K562 (cell line): ENCODE data around the gene TPGS1. TPM values are rescaled to one million over a fixed set of nuclear protein-coding genes. Genes with fewer than 3 reads are reported as not detected.

Experiments used
- ATAC-seq: fragments of 200-7000 bp; cut with Tn5 transposase; 3 replicates; pipeline ENCODE4 v1.9.1; 2020; ENCODE audit warnings: moderate library complexity
- BruUV-seq: library from RNA; stranded (reverse); fragments of 400-500 nt; replicated peaks from 2 replicates; lab custom pipeline; 2021; lab: Mats Ljungman, UMichigan
- CTCF ChIA-PET: fragments of 300-600 bp; formaldehyde crosslinking; extraction: SDS; loops from one replicate; lab custom pipeline; 2021; ENCODE audit warnings: low intra/inter-chr PET ratio; lab: Yijun Ruan, JAX
- POLR2A ChIA-PET: fragments of 300-600, 350-650 bp; sonication (Branson Sonifier 250); formaldehyde crosslinking; extraction: SDS; loops from one replicate; lab custom pipeline; 2021; ENCODE audit warnings: antibody characterized with exemption, inconsistent platforms; lab: Yijun Ruan, JAX
- DNase-seq, 4 experiments: peaks; one replicate each; pipeline versions ENCODE4 v3.0.0 to v3.0.0-alpha.2; 2011 to 2018; ENCODE audit warnings: low spot score in 3 of 4, mixed read lengths in 3 of 4; ENCODE audit errors: extremely low read depth in 1 of 4
- FAIRE-seq: peaks from 2 replicates; lab custom pipeline; 2011; peaks lifted over from hg19 to GRCh38; lab: Jason Lieb, UNC
- H2AFZ ChIP-seq: 2 replicates; pipeline ENCODE4 v1.6.0; 2011; ENCODE audit warnings: low read depth, low read length, control low read depth, inconsistent platforms
- H3K27ac ChIP-seq: fragments of 200-600 bp; 3 replicates; pipeline ENCODE4 v1.8.0; 2011; ENCODE audit warnings: low read depth, mild to moderate bottlenecking, control low read depth, inconsistent platforms, low read length, moderate library complexity, mixed read lengths; ENCODE audit errors: extremely low read depth
- H3K27me3 ChIP-seq, 2 experiments: fragments of 300-600 bp in 1 of 2; 2 replicates in 1 of 2; 3 replicates in 1 of 2; pipeline versions ENCODE4 v1.6.0 to v1.8.0; 2011; ENCODE audit warnings: inconsistent platforms in 2 of 2, low read length in 2 of 2, mild to moderate bottlenecking in 1 of 2, mixed read lengths in 1 of 2, moderate library complexity in 1 of 2; ENCODE audit not compliant: control insufficient read depth in 2 of 2, insufficient read depth in 2 of 2
- H3K36me3 ChIP-seq: fragments of 300-600 bp; 3 replicates; pipeline ENCODE4 v1.8.0; 2011; ENCODE audit warnings: mild to moderate bottlenecking, low read length, inconsistent platforms; ENCODE audit not compliant: control insufficient read depth, insufficient read depth
- H3K4me1 ChIP-seq, 2 experiments: fragments of 200-600 bp in 1 of 2; replicated peaks in 1 of 2; 2 replicates in 1 of 2; 3 replicates in 1 of 2; pipeline versions ENCODE4 v1.5.1 to v1.8.0; 2011; ENCODE audit warnings: inconsistent platforms in 2 of 2, low read length in 2 of 2, mild to moderate bottlenecking in 1 of 2, mixed read lengths in 1 of 2, moderate library complexity in 1 of 2; ENCODE audit not compliant: control insufficient read depth in 2 of 2, insufficient read depth in 2 of 2
- H3K4me2 ChIP-seq: 2 replicates; pipeline ENCODE4 v1.6.1; 2011; ENCODE audit warnings: low read length, control low read depth, inconsistent platforms, mixed read lengths; ENCODE audit not compliant: insufficient read depth
- H3K4me3 ChIP-seq: fragments of 200-600 bp; sonication (generic), shearing (Covaris generic); 2 replicates; pipeline ENCODE4 v1.5.1; 2016; ENCODE audit warnings: control low read depth, inconsistent platforms
- H3K79me2 ChIP-seq: fragments of 200-600 bp; 3 replicates; pipeline ENCODE4 v1.8.0; 2011; ENCODE audit warnings: low read length, inconsistent platforms; ENCODE audit not compliant: control insufficient read depth, insufficient read depth
- H3K9ac ChIP-seq, 2 experiments: 2 replicates each; pipeline versions ENCODE4 v1.6.0 to v1.6.1; 2011; ENCODE audit warnings: low read depth in 2 of 2, low read length in 2 of 2, control low read depth in 1 of 2, inconsistent platforms in 1 of 2, mild to moderate bottlenecking in 1 of 2, mixed read lengths in 1 of 2; ENCODE audit not compliant: insufficient read depth in 1 of 2
- H3K9me1 ChIP-seq: one replicate; pipeline ENCODE4 v1.6.0; 2011; ENCODE audit warnings: inconsistent platforms, mild to moderate bottlenecking, low read length, moderate library complexity; ENCODE audit not compliant: control insufficient read depth, insufficient read depth
- H3K9me3 ChIP-seq: replicated peaks from 2 replicates; pipeline ENCODE4 v1.5.1; 2011; ENCODE audit warnings: low read depth, low read length, inconsistent platforms; ENCODE audit not compliant: control insufficient read depth, insufficient read depth
- H4K20me1 ChIP-seq: replicated peaks from 2 replicates; pipeline ENCODE4 v1.6.1; 2011; ENCODE audit warnings: low read length, inconsistent platforms, mixed read lengths; ENCODE audit not compliant: control insufficient read depth, insufficient read depth
- ATF4 ChIP-seq: fragments of 450-650 bp; formaldehyde crosslinking; IDR thresholded peaks from 2 replicates; pipeline ENCODE4 v1.4.0; 2022; ENCODE audit warnings: mild to moderate bottlenecking, moderate library complexity
- BCLAF1 ChIP-seq, 2 experiments: fragments of 450-650 bp in 1 of 2; IDR thresholded peaks; 2 replicates each; pipeline ENCODE4 v1.6.1; 2011 to 2017; ENCODE audit warnings: low read depth in 2 of 2, antibody characterized with exemption in 1 of 2, borderline replicate concordance in 1 of 2, low read length in 1 of 2, mild to moderate bottlenecking in 1 of 2, mixed read lengths in 1 of 2; ENCODE audit not compliant: control insufficient read depth in 1 of 2
- CREBBP ChIP-seq: IDR thresholded peaks from one replicate; pipeline ENCODE4 v1.6.1; 2012; ENCODE audit warnings: low read depth, mild to moderate bottlenecking, control low read depth, inconsistent platforms, low read length
- GTF2A2 ChIP-seq: IDR thresholded peaks from 2 replicates; pipeline ENCODE4 v1.6.1; 2016; ENCODE audit warnings: mild to moderate bottlenecking, missing genetic modification characterization, missing compliant biosample characterization
- KDM1A ChIP-seq, 2 experiments: fragments of 450-650 bp; IDR thresholded peaks; 2 replicates each; pipeline ENCODE4 v1.6.1; 2016; ENCODE audit warnings: mild to moderate bottlenecking in 2 of 2
- POLR2A ChIP-seq: fragments of 450-650 bp; conservative IDR thresholded peaks from 2 replicates; pipeline ENCODE4 v1.6.1; 2016
- PTBP1 ChIP-seq: fragments of 200-400 bp; formaldehyde crosslinking; IDR thresholded peaks from 2 replicates; pipeline ENCODE4 v1.6.1; 2017; ENCODE audit warnings: low read depth, low read length
- PTRF ChIP-seq: fragments of 450-650 bp; IDR thresholded peaks from 2 replicates; pipeline ENCODE4 v1.6.1; 2016; ENCODE audit warnings: mild to moderate bottlenecking, missing genetic modification characterization, missing compliant biosample characterization
- PTTG1 ChIP-seq: fragments of 450-650 bp; IDR thresholded peaks from 2 replicates; pipeline ENCODE4 v1.6.1; 2016; ENCODE audit warnings: low read depth, mild to moderate bottlenecking, missing genetic modification characterization, missing compliant biosample characterization
- RCOR1 ChIP-seq, 2 experiments: IDR thresholded peaks; 2 replicates each; pipeline ENCODE4 v1.6.1; 2012; ENCODE audit warnings: low read depth in 2 of 2, low read length in 2 of 2, borderline replicate concordance in 1 of 2, improper control_type of control experiment in 1 of 2
- ZNF24 ChIP-seq: fragments of 450-650 bp; IDR thresholded peaks from 2 replicates; pipeline ENCODE4 v1.6.1; 2016
- WGBS: fragments of 100-300 bp; shearing (Covaris generic); methylation state at CpG from one replicate; pipeline ENCODE4 v1.1.6; 2016; ENCODE audit warnings: low coverage, mixed read lengths; ENCODE audit not compliant: insufficient coverage; ENCODE audit errors: missing lambda C conversion rate; 5-methylcytosine and 5-hydroxymethylcytosine counted together
- in situ Hi-C: fragments of 300-500 bp; cut with MboI; formaldehyde crosslinking; loops from 4 replicates; pipeline ENCODE4 v1.15.0; 2018; ENCODE audit warnings: inconsistent platforms, mixed read lengths
- intact Hi-C: fragments of 100-400 bp; cut with micrococcal nuclease; formaldehyde crosslinking; loops from 2 replicates; pipeline ENCODE4 v1.14.2; 2022
- polyA plus RNA-seq, 8 experiments: library from polyadenylated mRNA; depleted of rRNA in 4 of 8; stranded (reverse) in 5 of 8; unstranded in 3 of 8; fragments of >200 nt; fragmentation: Nextera tagmentation in 2 of 8; fragmentation: Illumina TruSeq in 1 of 8; extraction: Ambion mirVana in 2 of 8; extraction: Trizol in 1 of 8; gene quantifications; 2 replicates each; pipeline versions ENCODE4 v1.2.1 to v1.2.3, GENCODE V29; 2011 to 2014; ENCODE audit warnings: inconsistent platforms in 1 of 8, missing spikeins in 1 of 8
- total RNA-seq, 7 experiments: library from RNA; depleted of rRNA in 6 of 7; stranded (reverse); fragments of >200 nt in 6 of 7; fragmentation: Illumina TruSeq in 2 of 7; extraction: Trizol in 2 of 7; gene quantifications; 2 replicates each; pipeline versions ENCODE4 v1.2.1 to v1.2.3, GENCODE V29; 2011 to 2021; ENCODE audit warnings: low replicate concordance in 1 of 7
- TF ChIP-seq, protein P1 (sequence below): fragments of 450-650 bp; IDR thresholded peaks from 2 replicates; pipeline ENCODE4 v1.6.1; 2016; ENCODE audit warnings: low read depth, mild to moderate bottlenecking, moderate library complexity
- TF ChIP-seq, protein P2 (sequence below): fragments of 250-450 bp; sonication (Bioruptor Pico); IDR thresholded peaks from 2 replicates; pipeline ENCODE4 v1.4.0; 2020; ENCODE audit warnings: mild to moderate bottlenecking, moderate library complexity, borderline replicate concordance
- TF ChIP-seq, protein P3 (sequence below): fragments of 450-650 bp; IDR thresholded peaks from 2 replicates; pipeline ENCODE4 v1.6.1; 2017; ENCODE audit warnings: mild to moderate bottlenecking, moderate library complexity

TPGS1 gene
- total and polyA plus RNA-seq, 9 of the 15 experiments (the other 6 are each of a cell fraction or from before 2014, with no cell fraction given), result 0.30 to 31.6 (median 1.2) TPM; not detected in 2

DNA sequence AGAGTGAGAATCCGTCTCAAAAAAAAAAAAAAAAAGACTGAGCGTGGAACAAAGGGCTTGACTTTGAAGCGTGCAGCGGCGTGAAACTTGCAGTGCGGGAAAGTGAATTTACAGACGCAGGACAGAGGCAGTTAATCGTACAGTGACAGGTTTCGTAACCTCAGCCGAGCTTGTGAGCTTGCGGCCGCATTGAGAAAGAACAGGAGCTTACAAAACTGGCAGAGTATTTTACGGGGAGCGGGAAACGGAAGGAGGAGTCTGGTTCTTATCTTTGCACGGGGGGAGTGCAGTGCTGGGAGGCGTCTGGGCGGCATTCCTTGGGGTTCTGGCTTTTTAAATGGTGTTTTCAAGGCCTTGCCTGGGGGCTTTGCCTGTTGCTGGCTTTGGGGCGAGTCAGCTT is 59.1 kb downstream of the TPGS1 start:
- no TSS peak for BruUV-seq
- H2AFZ ChIP-seq, result peak overlapping the region; percentile 70
- peak; percentile 91 for ATAC-seq
- H4K20me1 ChIP-seq, result no peaks in the 10 kb centered on the region
- H3K79me2 ChIP-seq, result peaks cover 4% of the 10 kb centered on the region; the same call in 1 of the 3 replicates
- H3K4me2 ChIP-seq, result peak overlapping the region; percentile 78
- WGBS, result under 1% methylated on average over 17 of the region's 19 CpGs
- peak; percentile 94 for FAIRE-seq
- peak; percentile 50 to 92 (median 70) for DNase-seq
- peaks cover 10% of the 10 kb centered on the region for H3K9me3 ChIP-seq
- H3K9me1 ChIP-seq, result no peaks in the 10 kb centered on the region
- intact Hi-C loops, result no loop called here
- H3K9ac ChIP-seq, result peak overlapping the region; percentile 46 to 71; a peak in 3 of 4 replicates
- H3K27ac ChIP-seq, result peak overlapping the region; percentile 71
- CTCF ChIA-PET, result no interaction called here
- peaks cover 0 to 29% of the 10 kb centered on the region in 2 experiments; a peak in 4 of 5 replicates for H3K4me1 ChIP-seq
- no peaks in the 10 kb centered on the region for H3K27me3 ChIP-seq
- peak overlapping the region; percentile 21 for H3K4me3 ChIP-seq
- in situ Hi-C loops, result no loop called here
- H3K36me3 ChIP-seq, result peaks cover 3% of the 10 kb centered on the region; the same call in 1 of the 3 replicates
- POLR2A ChIA-PET, result interaction anchor here (0.6 to 1.9 kb wide), 7 partner anchors 8 to 476 kb away, joined by 3 to 11 read pairs (median 3); no protein-coding TSS in a partner anchor
- TF ChIP-seq PTRF (no peak), ATF4 (CRISPR knock-in tag) (no peak), GTF2A2 (no peak), RCOR1 (IDR thresholded peaks at IDR 0.05; ENCODE audit: borderline replicate concordance in 1 of 2, low read depth in 2 of 2, low read length in 2 of 2) (peak in 1 of 2 experiments; percentile 14; a peak in 1 of 4 replicates), KDM1A (IDR thresholded peaks at IDR 0.05) (peak in 1 of 2 experiments; percentile 20; a peak in 1 of 4 replicates), POLR2A (peak; percentile 55), PTTG1 (tag) (no peak), BCLAF1 (IDR thresholded peaks at IDR 0.05; ENCODE audit: borderline replicate concordance in 1 of 2, control insufficient read depth in 1 of 2, low read depth in 2 of 2, low read length in 1 of 2) (no peak), PTBP1 (no peak), ZNF24 (no peak), CREBBP (no peak)
- TF ChIP-seq, protein P1, sequence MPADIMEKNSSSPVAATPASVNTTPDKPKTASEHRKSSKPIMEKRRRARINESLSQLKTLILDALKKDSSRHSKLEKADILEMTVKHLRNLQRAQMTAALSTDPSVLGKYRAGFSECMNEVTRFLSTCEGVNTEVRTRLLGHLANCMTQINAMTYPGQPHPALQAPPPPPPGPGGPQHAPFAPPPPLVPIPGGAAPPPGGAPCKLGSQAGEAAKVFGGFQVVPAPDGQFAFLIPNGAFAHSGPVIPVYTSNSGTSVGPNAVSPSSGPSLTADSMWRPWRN, result no peak
- TF ChIP-seq, protein P2, sequence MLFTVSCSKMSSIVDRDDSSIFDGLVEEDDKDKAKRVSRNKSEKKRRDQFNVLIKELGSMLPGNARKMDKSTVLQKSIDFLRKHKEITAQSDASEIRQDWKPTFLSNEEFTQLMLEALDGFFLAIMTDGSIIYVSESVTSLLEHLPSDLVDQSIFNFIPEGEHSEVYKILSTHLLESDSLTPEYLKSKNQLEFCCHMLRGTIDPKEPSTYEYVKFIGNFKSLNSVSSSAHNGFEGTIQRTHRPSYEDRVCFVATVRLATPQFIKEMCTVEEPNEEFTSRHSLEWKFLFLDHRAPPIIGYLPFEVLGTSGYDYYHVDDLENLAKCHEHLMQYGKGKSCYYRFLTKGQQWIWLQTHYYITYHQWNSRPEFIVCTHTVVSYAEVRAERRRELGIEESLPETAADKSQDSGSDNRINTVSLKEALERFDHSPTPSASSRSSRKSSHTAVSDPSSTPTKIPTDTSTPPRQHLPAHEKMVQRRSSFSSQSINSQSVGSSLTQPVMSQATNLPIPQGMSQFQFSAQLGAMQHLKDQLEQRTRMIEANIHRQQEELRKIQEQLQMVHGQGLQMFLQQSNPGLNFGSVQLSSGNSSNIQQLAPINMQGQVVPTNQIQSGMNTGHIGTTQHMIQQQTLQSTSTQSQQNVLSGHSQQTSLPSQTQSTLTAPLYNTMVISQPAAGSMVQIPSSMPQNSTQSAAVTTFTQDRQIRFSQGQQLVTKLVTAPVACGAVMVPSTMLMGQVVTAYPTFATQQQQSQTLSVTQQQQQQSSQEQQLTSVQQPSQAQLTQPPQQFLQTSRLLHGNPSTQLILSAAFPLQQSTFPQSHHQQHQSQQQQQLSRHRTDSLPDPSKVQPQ (CRISPR knock-in tag), result no peak
- TF ChIP-seq, protein P3, sequence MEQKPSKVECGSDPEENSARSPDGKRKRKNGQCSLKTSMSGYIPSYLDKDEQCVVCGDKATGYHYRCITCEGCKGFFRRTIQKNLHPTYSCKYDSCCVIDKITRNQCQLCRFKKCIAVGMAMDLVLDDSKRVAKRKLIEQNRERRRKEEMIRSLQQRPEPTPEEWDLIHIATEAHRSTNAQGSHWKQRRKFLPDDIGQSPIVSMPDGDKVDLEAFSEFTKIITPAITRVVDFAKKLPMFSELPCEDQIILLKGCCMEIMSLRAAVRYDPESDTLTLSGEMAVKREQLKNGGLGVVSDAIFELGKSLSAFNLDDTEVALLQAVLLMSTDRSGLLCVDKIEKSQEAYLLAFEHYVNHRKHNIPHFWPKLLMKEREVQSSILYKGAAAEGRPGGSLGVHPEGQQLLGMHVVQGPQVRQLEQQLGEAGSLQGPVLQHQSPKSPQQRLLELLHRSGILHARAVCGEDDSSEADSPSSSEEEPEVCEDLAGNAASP, result no peak
